Measurements from ENCODE around the gene CA5B. TPM values are rescaled to one million over a fixed set of nuclear protein-coding genes. Genes with fewer than 3 reads are reported as not detected.
"Not testable (repeated sequence)": the region's sequence is repeated elsewhere in the genome, so short reads cannot be mapped to it uniquely, and the experiment has no call there.

The CA5B gene
- total RNA-seq, 4 donors from 2014 or later = 3.7 to 12.6 (median 5.0) TPM

DNA sequence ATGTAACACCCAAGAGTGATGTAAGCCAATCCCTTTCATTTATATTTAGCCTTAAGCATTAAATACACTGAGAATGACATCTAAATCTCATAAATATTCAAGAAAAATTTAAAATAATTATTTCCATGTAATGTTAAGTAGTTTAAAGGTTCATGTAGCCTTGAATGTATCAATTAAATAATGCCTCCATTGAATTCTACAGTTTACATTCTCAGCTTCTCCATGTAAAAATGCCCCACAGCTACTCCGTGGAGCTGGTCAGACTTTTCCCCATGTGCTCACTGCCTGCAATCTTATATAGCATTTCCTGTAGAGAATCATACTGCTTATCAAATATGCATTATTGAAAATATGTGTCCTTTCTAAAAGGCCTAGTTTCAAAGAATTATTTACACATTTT, 91.1 kb downstream of the CA5B start:
- DNase-seq = no peak
- Histone ChIP-seq H3K36me3 (peaks cover 0 to 9% (median 0%) of the 10 kb centered on the region in 3 donors), H3K4me3 (no peak overlapping the region), H3K4me1 (no peaks in the 10 kb centered on the region), H3K27ac (no peak overlapping the region), H3K9me3 (no peaks in the 10 kb centered on the region), H3K27me3 (no peaks in the 10 kb centered on the region)
- WGBS, 2 donors = 90 to 94% methylated on average over 1 of the region's 1 CpG
- intact Hi-C loops (cut with DNase I) = no loop called here
- TF ChIP-seq POLR2A (IDR thresholded peaks at IDR 0.05) = no peak
- TF ChIP-seq, protein P1, sequence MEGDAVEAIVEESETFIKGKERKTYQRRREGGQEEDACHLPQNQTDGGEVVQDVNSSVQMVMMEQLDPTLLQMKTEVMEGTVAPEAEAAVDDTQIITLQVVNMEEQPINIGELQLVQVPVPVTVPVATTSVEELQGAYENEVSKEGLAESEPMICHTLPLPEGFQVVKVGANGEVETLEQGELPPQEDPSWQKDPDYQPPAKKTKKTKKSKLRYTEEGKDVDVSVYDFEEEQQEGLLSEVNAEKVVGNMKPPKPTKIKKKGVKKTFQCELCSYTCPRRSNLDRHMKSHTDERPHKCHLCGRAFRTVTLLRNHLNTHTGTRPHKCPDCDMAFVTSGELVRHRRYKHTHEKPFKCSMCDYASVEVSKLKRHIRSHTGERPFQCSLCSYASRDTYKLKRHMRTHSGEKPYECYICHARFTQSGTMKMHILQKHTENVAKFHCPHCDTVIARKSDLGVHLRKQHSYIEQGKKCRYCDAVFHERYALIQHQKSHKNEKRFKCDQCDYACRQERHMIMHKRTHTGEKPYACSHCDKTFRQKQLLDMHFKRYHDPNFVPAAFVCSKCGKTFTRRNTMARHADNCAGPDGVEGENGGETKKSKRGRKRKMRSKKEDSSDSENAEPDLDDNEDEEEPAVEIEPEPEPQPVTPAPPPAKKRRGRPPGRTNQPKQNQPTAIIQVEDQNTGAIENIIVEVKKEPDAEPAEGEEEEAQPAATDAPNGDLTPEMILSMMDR (IDR thresholded peaks at IDR 0.05) = no peak

DNA sequence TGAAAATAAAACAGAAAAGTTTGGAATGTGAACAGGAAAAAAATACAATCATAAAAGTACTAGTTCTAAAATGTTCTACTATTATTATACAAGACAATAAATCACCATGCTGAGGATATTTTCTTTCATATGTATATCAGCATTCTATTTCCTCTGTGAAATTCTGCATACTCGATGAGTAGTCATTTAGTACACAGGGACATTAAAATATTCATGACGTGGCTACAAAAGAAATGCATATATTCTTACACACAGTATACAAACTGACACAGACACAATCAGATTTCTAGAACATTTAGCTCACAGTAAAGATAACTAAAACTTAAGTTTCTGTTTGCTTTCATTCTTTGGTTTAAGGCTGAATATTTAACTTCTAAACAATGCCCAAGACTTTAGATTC, 93.3 kb downstream of the CA5B start:
- intact Hi-C loops (cut with DNase I); H3K9me3 ChIP-seq; H3K4me1 ChIP-seq; H3K4me3 ChIP-seq; H3K27me3 ChIP-seq; H3K36me3 ChIP-seq; DNase-seq; H3K27ac ChIP-seq: not testable (repeated sequence)
- 91 to 100% methylated on average over 1 of the region's 2 CpGs for WGBS, 2 donors

DNA sequence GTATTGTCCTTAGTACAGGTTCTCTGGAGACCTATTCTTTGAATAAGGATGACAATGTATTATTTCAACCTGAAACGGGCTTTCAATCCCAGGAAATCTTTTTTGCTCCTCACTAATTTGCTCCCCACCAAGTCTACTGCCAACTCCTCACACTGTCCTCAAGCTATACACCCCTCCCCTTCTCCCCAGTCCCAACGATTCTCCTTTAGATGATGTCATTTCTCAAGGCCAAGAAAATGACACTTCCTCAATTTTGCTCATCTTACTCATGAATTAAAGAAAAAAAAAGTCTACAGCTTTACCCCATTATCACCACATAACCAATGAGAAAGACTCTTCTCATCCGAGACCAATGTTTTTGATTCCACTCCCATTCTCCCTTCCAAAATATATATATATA, 96.0 kb downstream of the CA5B start:
- TF ChIP-seq POLR2A (IDR thresholded peaks at IDR 0.05) = no peak
- TF ChIP-seq, protein P1 (IDR thresholded peaks at IDR 0.05) = no peak
- DNase-seq = no peak
- no peaks in the 10 kb centered on the region for H3K27me3 ChIP-seq
- 62 to 71% methylated on average over 3 of the region's 3 CpGs for WGBS, 2 donors
- no peak overlapping the region for H3K27ac ChIP-seq
- H3K4me3 ChIP-seq = no peak overlapping the region
- intact Hi-C loops (cut with DNase I) = no loop called here
- no peaks in the 10 kb centered on the region for H3K9me3 ChIP-seq
- H3K4me1 ChIP-seq = no peaks in the 10 kb centered on the region
- no peaks in the 10 kb centered on the region for H3K36me3 ChIP-seq

DNA sequence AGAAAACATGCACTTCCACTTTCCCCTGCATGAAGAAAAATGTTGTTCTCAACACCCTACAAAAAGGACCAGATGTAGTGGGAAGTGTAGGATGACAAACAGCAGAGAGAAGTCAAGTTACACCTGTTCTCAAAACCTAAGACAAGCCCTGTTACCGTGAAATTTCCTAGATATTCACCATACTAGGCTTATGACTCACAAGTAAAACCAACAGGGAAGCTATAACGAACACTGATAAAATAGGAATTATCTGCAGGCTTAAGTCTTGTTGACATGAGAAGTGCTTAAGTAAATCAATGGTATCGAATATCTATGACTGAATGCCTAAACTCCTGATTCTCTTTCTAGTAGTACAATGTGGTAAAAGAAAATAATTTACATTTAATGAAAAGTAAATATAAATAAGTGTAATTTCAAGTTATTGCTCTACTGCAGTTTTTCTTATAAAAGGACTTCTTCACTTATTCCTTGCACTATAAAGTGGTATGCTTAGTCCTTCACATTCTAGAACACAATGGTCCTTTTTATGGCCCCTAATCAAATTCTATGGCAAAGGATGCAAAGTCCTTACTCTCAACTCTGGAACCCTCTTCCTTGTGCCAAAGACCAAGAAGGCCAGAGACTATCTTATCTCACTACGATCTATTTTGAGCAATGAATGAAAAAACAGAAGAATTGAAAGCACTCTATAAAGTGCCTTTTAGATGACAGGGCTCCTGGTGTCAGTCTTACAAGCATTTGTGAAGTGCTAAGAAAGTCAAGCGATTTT, 96.9 kb downstream of the CA5B start:
- no peak for DNase-seq
- Histone ChIP-seq H3K36me3 (no peaks in the 10 kb centered on the region), H3K27me3 (no peaks in the 10 kb centered on the region), H3K27ac (no peak overlapping the region), H3K4me3 (no peak overlapping the region), H3K9me3 (no peaks in the 10 kb centered on the region), H3K4me1 (no peaks in the 10 kb centered on the region)
- intact Hi-C loops (cut with DNase I) = no loop called here
- WGBS, 2 donors = 59 to 72% methylated on average over 5 of the region's 5 CpGs
- no peak for TF ChIP-seq POLR2A (IDR thresholded peaks at IDR 0.05)
- TF ChIP-seq, protein P1 (IDR thresholded peaks at IDR 0.05) = no peak

Small RNA genes lying within 50 kb of the gene (small RNA-seq; reads per million reads assigned to genes)
- 0 reads per million in 4 donors for gene RF00409

Other genes starting within 250 kb of the CA5B start
- 10 to 100 TPM; 22.1 to 56.3 (median 32.5) TPM for gene PIR, start 244.9 kb upstream of the CA5B start, total RNA-seq
- gene BMX, start 237.5 kb upstream of the CA5B start, total RNA-seq = 1 to 10 TPM in 2 of 4 donors, under 1 TPM in 1, not detected in 1; 0.79 to 2.5 (median 1.2) TPM
- 1 to 10 TPM in 3 of 4 donors, under 1 TPM in 1; 0.57 to 9.8 (median 5.5) TPM for gene ACE2, start 137.3 kb upstream of the CA5B start, total RNA-seq
- under 1 TPM in 3 of 4 donors, not detected in 1; 0.19 to 0.83 (median 0.22) TPM for gene CLTRN, start 73.5 kb upstream of the CA5B start, total RNA-seq
- 1 to 10 TPM; 2.5 to 6.5 (median 5.1) TPM for gene ZRSR2, start 52.2 kb downstream of the CA5B start, total RNA-seq
- 10 to 100 TPM in 3 of 4 donors, 1 to 10 TPM in 1; 6.0 to 28.5 (median 17.6) TPM for gene AP1S2, start 116.5 kb downstream of the CA5B start, total RNA-seq